Measurements from ENCODE around the gene TP73.

- no peak for TF ChIP-seq REST (IDR thresholded peaks at IDR 0.05; ENCODE audit: borderline replicate concordance)
- TF ChIP-seq CTCF (IDR thresholded peaks at IDR 0.05; ENCODE audit: poor library complexity, severe bottlenecking): no peak
- TF ChIP-seq EZH2 (IDR thresholded peaks at IDR 0.05; ENCODE audit: borderline replicate concordance, insufficient read depth, low read length, poor library complexity, severe bottlenecking): no peak
- no peak for TF ChIP-seq SMC3 (conservative IDR thresholded peaks at IDR 0.05; ENCODE audit: poor library complexity)
- TF ChIP-seq MXI1 (conservative IDR thresholded peaks at IDR 0.05; ENCODE audit: poor library complexity, severe bottlenecking): no peak
- no peak for TF ChIP-seq RAD21 (conservative IDR thresholded peaks at IDR 0.05)
- no peak for TF ChIP-seq POLR2AphosphoS5 (IDR thresholded peaks at IDR 0.05)
- no peak for TF ChIP-seq TAF1 (IDR thresholded peaks at IDR 0.05; ENCODE audit: low read depth)
These were observed 936 bp downstream of the TP73 start for GRCh38 chr1:3653286-3653618.

All from neural cell (in vitro differentiated cells).